ENCODE data around the gene LRCH4.

DNA sequence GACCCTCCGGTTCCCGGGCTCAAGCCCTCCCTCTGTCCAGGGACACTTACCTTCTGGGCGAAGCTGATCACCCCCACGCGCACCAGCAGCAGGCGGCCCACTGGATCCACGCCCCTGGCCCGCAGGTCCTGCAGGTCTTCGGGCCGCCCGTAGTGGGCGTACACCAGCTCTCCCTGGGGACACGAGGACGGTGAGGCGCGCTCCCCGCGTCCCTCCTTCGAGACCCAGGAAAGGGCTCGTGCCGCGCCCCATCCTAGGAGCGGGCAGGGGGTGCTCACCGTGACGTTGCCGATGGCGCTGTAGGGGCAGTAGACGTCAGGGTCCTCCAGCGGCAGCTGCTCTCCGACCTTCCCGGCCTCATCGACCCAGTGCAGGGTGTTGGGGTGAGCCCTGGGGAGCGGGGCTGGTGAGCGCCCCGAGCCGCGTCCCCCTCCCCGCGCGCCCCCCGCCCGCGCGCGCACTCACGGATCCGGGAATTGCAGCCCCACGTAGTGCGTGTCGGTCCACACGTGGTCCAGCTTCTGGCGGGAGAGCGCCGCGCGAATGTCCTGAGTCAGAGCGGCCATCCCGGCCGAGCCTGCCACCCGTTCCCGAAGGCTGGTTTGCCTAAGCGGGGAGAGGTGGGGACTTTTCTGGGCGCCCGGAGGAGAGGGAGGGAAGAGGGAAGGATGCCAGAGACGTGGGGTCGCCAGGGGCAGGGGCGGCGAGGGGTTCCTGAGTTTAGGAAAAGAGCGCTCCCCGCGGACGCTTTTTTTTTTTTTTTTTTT lies 47.2 kb upstream of the LRCH4 start:
- TF ChIP-seq, protein P1, sequence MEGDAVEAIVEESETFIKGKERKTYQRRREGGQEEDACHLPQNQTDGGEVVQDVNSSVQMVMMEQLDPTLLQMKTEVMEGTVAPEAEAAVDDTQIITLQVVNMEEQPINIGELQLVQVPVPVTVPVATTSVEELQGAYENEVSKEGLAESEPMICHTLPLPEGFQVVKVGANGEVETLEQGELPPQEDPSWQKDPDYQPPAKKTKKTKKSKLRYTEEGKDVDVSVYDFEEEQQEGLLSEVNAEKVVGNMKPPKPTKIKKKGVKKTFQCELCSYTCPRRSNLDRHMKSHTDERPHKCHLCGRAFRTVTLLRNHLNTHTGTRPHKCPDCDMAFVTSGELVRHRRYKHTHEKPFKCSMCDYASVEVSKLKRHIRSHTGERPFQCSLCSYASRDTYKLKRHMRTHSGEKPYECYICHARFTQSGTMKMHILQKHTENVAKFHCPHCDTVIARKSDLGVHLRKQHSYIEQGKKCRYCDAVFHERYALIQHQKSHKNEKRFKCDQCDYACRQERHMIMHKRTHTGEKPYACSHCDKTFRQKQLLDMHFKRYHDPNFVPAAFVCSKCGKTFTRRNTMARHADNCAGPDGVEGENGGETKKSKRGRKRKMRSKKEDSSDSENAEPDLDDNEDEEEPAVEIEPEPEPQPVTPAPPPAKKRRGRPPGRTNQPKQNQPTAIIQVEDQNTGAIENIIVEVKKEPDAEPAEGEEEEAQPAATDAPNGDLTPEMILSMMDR (IDR thresholded peaks at IDR 0.05): peak; percentile 43; the same call in 2 of the 3 replicates
- TF ChIP-seq RAD21 (conservative IDR thresholded peaks at IDR 0.05 in 1 of 2, IDR thresholded peaks at IDR 0.05 in 1 of 2) (peak; percentile 16 to 26; a peak in 1 of 5 replicates), EHMT2 (IDR thresholded peaks at IDR 0.05; ENCODE audit: low read depth) (no peak), ZFP36 (IDR thresholded peaks at IDR 0.05; ENCODE audit: borderline replicate concordance, partially characterized antibody) (no peak)
- TF ChIP-seq, protein P2, sequence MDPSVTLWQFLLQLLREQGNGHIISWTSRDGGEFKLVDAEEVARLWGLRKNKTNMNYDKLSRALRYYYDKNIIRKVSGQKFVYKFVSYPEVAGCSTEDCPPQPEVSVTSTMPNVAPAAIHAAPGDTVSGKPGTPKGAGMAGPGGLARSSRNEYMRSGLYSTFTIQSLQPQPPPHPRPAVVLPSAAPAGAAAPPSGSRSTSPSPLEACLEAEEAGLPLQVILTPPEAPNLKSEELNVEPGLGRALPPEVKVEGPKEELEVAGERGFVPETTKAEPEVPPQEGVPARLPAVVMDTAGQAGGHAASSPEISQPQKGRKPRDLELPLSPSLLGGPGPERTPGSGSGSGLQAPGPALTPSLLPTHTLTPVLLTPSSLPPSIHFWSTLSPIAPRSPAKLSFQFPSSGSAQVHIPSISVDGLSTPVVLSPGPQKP (IDR thresholded peaks at IDR 0.05; ENCODE audit: low read depth, low read length): no peak

Data from A549 (cell line).